Chondrocyte (in vitro differentiated cells): ENCODE data around the gene MMP27. TPM values are rescaled to one million over a fixed set of nuclear protein-coding genes. Genes with fewer than 3 reads are reported as not detected.
A peak's percentile ranks its signal among the peaks of the same experiment; 100 is the strongest.
"Not testable (repeated sequence)": the region's sequence is repeated elsewhere in the genome, so short reads cannot be mapped to it uniquely, and the experiment has no call there.

Experiments used
- DNase-seq: peaks from one replicate; pipeline ENCODE4 v3.0.0; 2021; ENCODE audit warnings: mixed read lengths, low spot score
- H3K27ac Mint-ChIP-seq: one replicate; pipeline ENCODE4 v1.8.0; 2021; ENCODE audit warnings: mild to moderate bottlenecking, moderate library complexity, mixed read lengths; ENCODE audit not compliant: unreplicated experiment
- H3K27me3 Mint-ChIP-seq: 2 replicates; pipeline ENCODE4 v1.8.0; 2021; ENCODE audit warnings: low read depth, mixed read lengths
- H3K36me3 Mint-ChIP-seq: 2 replicates; pipeline ENCODE4 v1.8.0; 2021; ENCODE audit warnings: low read depth, mixed read lengths
- H3K4me1 Mint-ChIP-seq: 2 replicates; pipeline ENCODE4 v1.8.0; 2021; ENCODE audit warnings: low read depth, mild to moderate bottlenecking, mixed read lengths
- H3K4me3 Mint-ChIP-seq: one replicate; pipeline ENCODE4 v1.8.0; 2021; ENCODE audit warnings: mild to moderate bottlenecking, moderate library complexity, mixed read lengths; ENCODE audit not compliant: unreplicated experiment
- H3K9me3 Mint-ChIP-seq: 2 replicates; pipeline ENCODE4 v1.8.0; 2021; ENCODE audit warnings: low read depth, mixed read lengths
- CTCF ChIP-seq: fragments of 200-600 bp; sonication (generic); IDR thresholded peaks from 2 replicates; pipeline ENCODE4 v1.5.0; 2021; ENCODE audit warnings: antibody characterized with exemption, mild to moderate bottlenecking, moderate library complexity
- long read RNA-seq: library from polyadenylated mRNA; stranded (forward); transcript quantifications from one replicate; pipeline ENCODE4 v2.0.0, GENCODE V29; 2021
- total RNA-seq: library from RNA; stranded (reverse); gene quantifications from 3 replicates; pipeline ENCODE4 v1.2.1, GENCODE V29; 2021

MMP27 gene, protein sequence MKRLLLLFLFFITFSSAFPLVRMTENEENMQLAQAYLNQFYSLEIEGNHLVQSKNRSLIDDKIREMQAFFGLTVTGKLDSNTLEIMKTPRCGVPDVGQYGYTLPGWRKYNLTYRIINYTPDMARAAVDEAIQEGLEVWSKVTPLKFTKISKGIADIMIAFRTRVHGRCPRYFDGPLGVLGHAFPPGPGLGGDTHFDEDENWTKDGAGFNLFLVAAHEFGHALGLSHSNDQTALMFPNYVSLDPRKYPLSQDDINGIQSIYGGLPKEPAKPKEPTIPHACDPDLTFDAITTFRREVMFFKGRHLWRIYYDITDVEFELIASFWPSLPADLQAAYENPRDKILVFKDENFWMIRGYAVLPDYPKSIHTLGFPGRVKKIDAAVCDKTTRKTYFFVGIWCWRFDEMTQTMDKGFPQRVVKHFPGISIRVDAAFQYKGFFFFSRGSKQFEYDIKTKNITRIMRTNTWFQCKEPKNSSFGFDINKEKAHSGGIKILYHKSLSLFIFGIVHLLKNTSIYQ
- total RNA-seq = not detected in 3 replicates
- long read RNA-seq = 0 reads

DNA sequence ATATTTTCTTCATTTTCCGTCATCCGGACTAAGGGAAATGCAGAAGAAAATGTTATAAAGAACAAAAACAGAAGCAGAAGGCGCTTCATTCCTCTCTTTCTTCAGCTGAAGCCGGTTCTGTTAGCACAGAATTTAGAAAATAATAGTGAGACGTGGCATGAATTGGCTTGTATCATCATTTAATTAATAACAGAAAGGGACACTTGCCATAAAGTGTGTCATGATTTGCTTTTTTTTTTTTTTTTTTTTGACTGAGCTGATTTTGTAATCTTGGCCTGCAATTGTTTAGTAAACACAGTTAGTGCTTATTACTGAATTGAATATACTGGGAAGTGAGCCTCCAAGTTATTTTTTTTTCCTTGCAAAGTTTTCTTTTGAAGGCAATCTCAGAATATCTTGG, at the start of gene MMP27:
MMP27 (minus strand) TSS at position 144 of the 400 bp plus-strand sequence; CDS start at position 89, 55 bp downstream.
- no peak for DNase-seq
- Mint-ChIP-seq H3K27me3 (peaks cover 14% of the 10 kb centered on the region), H3K9me3 (no peaks in the 10 kb centered on the region), H3K4me1 (no peaks in the 10 kb centered on the region), H3K36me3 (no peaks in the 10 kb centered on the region), H3K27ac (no peak within 1 kb of the TSS), H3K4me3 (no peak within 1 kb of the TSS)
- no peak for TF ChIP-seq CTCF

DNA sequence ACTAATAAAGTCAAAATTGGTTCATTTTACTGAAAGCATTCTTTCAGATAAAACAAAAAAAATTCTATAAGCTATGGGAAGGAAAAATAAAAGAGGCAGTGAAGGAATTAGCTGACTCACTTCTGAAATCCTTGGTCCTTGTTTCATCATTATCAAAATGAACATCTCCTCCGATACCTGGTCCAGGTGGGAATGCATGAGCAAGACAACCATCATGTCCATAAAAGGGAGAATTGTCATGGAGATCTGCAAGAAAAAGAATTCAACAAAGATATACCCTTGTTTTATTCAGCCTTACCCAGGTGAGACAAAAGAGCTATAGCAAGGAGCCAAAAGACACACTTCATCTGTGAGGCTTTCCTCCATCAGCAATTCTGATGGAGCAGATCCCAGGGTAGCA, 47.7 kb upstream of the MMP27 start:
- no peak for DNase-seq
- peaks cover 4% of the 10 kb centered on the region for H3K36me3 Mint-ChIP-seq
- peaks cover 12% of the 10 kb centered on the region for H3K9me3 Mint-ChIP-seq
- H3K27ac Mint-ChIP-seq = no peak overlapping the region
- H3K4me1 Mint-ChIP-seq = peaks cover 7% of the 10 kb centered on the region
- TF ChIP-seq CTCF = no peak
- no peaks in the 10 kb centered on the region for H3K27me3 Mint-ChIP-seq
- no peak overlapping the region for H3K4me3 Mint-ChIP-seq

DNA sequence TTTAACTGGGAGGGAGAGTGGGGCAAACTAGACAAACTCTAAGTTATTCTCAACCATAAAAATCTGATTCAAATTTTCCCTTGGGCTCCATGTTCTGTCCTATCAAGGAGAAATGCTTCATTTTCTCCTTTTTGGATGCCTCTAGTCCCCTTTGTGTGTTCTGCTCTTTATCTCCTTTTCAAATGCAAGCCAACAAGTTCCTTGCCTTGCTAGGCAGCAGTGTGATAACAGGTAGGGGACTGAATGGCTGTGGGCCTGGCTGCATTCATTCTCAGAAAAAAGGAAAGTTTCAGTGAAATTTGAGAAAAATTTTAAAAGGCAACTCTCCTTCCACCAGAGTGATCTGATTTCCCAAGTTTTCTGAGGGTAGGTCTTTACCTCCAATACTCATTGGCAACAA, 46.1 kb upstream of the MMP27 start:
- no peak for DNase-seq
- no peaks in the 10 kb centered on the region for H3K27me3 Mint-ChIP-seq
- TF ChIP-seq CTCF = no peak
- peaks cover 5% of the 10 kb centered on the region for H3K4me1 Mint-ChIP-seq
- H3K4me3 Mint-ChIP-seq = no peak overlapping the region
- peaks cover 8% of the 10 kb centered on the region for H3K36me3 Mint-ChIP-seq
- peaks cover 22% of the 10 kb centered on the region for H3K9me3 Mint-ChIP-seq
- H3K27ac Mint-ChIP-seq = no peak overlapping the region

DNA sequence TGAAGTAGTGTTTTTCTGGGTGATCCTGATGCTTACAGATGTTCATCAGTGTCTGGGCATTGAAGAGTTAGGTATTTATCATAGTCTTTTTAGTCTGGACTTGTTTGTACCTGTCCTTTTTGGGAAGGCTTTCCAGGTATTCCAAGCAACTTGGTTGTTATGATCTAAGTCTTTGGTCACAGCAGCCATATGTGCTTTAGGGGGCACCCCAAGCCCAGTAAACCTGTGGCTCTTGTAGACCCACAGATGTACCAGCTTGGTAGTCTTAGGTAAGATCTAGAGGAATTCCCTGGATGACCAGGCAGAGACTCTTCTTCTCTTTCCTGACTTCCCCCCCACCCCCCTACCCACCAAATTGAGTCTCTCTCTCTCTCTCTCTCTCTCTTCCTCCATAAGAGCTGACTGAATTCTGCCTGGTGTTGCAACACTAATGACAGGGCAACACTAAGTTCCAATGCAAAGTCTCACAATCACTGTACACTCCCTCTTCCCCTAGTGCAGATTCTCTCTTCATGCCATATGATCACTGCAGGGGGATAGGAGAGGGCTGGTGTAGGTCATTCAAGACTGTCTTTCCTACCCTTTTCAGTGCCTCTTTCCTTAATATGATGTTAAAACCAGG, 43.6 kb upstream of the MMP27 start:
- no peak for DNase-seq
- TF ChIP-seq CTCF = no peak
- Mint-ChIP-seq H3K36me3 (peaks cover 10% of the 10 kb centered on the region), H3K4me3 (no peak overlapping the region), H3K9me3 (peaks cover 26% of the 10 kb centered on the region), H3K4me1 (peaks cover 5% of the 10 kb centered on the region), H3K27me3 (no peaks in the 10 kb centered on the region), H3K27ac (no peak overlapping the region)

DNA sequence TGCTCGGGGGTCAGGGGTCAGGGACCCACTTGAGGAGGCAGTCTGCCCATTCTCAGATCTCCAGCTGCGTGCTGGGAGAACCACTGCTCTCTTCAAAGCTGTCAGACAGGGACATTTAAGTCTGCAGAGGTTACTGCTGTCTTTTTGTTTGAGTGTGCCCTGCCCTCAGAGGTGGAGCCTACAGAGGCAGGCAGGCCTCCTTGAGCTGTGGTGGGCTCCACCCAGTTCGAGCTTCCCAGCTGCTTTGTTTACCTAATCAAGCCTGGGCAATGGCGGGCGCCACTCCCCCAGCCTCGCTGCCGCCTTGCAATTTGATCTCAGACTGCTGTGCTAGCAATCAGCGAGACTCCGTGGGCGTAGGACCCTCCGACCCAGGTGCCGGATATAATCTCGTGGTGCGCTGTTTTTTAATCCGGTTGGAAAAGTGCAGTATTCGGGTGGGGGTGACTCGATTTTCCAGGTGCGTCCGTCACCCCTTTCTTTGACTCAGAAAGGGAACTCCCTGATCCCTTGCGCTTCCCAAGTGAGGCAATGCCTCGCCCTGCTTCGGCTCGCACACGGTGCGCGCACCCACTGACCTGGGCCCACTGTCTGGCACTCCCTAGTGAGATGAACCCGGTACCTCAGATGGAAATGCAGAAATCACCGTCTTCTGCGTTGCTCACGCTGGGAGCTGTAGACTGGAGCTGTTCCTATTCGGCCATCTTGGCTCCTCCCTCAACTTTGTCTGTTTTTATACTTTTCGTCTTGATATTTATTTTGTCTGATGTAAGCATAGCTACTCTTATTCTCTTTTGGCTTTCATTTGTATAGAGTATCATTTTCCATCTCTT, 41.4 kb upstream of the MMP27 start:
- Mint-ChIP-seq H3K27ac (peak overlapping the region; percentile 12), H3K4me3 (peak overlapping the region; percentile 65), H3K9me3 (peaks cover 26% of the 10 kb centered on the region)
- DNase-seq, H3K27me3 Mint-ChIP-seq, H3K4me1 Mint-ChIP-seq, H3K36me3 Mint-ChIP-seq: not testable (repeated sequence)
